H1 (cell line): Measurements from ENCODE around the gene PANK3. TPM values are rescaled to one million over a fixed set of nuclear protein-coding genes. Genes with fewer than 3 reads are reported as not detected.
"Not testable (repeated sequence)": the region's sequence is repeated elsewhere in the genome, so short reads cannot be mapped to it uniquely, and the experiment has no call there.

ENCODE experiments used
- CTCF ChIA-PET: fragments of 300-600 bp; sonication (Branson Sonifier 250); formaldehyde crosslinking; loops from one replicate; lab custom pipeline; 2021; ENCODE audit not compliant: partially characterized antibody; lab: Charles Lee
- POLR2A ChIA-PET: fragments of 300-600 bp; sonication (Branson Sonifier 250); formaldehyde crosslinking; loops from one replicate; lab custom pipeline; 2021; ENCODE audit warnings: inconsistent platforms; ENCODE audit not compliant: partially characterized antibody; lab: Charles Lee
- DNase-seq, 2 experiments: peaks; one replicate each; pipeline versions ENCODE4 v3.0.0 to v3.0.0-alpha.2; 2010 to 2022; ENCODE audit warnings: low spot score in 2 of 2, low read depth in 1 of 2, mixed read lengths in 1 of 2
- FAIRE-seq: peaks from 2 replicates; lab custom pipeline; 2011; peaks lifted over from hg19 to GRCh38; lab: Jason Lieb, UNC
- H2AFZ ChIP-seq: 2 replicates; pipeline ENCODE4 v1.8.1; 2012; ENCODE audit warnings: low read length, inconsistent platforms
- H2AK5ac ChIP-seq: 2 replicates; pipeline ENCODE4 v1.6.1; 2013; ENCODE audit warnings: low read depth, low read length
- H2BK120ac ChIP-seq: replicated peaks from 2 replicates; pipeline ENCODE3; 2013; ENCODE audit warnings: low read depth, low read length, inconsistent platforms
- H2BK12ac ChIP-seq: 2 replicates; pipeline ENCODE4 v1.6.1; 2013; ENCODE audit warnings: low read depth, low read length
- H2BK15ac ChIP-seq: 2 replicates; pipeline ENCODE4 v1.6.1; 2013; ENCODE audit warnings: low read length
- H2BK20ac ChIP-seq: 2 replicates; pipeline ENCODE4 v1.6.1; 2013; ENCODE audit warnings: low read length
- H2BK5ac ChIP-seq: 2 replicates; pipeline ENCODE4 v1.6.1; 2013; ENCODE audit warnings: low read depth, low read length
- H3K14ac ChIP-seq: 2 replicates; pipeline ENCODE4 v1.6.1; 2013; ENCODE audit warnings: inconsistent platforms; ENCODE audit not compliant: insufficient read length
- H3K18ac ChIP-seq: 2 replicates; pipeline ENCODE4 v1.6.1; 2013; ENCODE audit warnings: low read length; ENCODE audit errors: extremely low read depth
- H3K23ac ChIP-seq: 2 replicates; pipeline ENCODE4 v1.6.1; 2013; ENCODE audit warnings: inconsistent platforms; ENCODE audit not compliant: insufficient read length
- H3K23me2 ChIP-seq: 2 replicates; pipeline ENCODE4 v1.6.1; 2013; ENCODE audit warnings: low read depth, low read length
- H3K27ac ChIP-seq: 2 replicates; pipeline ENCODE4 v1.6.1; 2011; ENCODE audit warnings: low read depth, low read length, inconsistent platforms
- H3K27me3 ChIP-seq, 4 experiments: replicated peaks in 1 of 4; 1 replicate in 1 of 4; 2 replicates in 3 of 4; pipeline versions ENCODE4 v1.6.1 to v1.8.1; 2011 to 2013; ENCODE audit warnings: low read length in 3 of 4, mild to moderate bottlenecking in 3 of 4, inconsistent platforms in 2 of 4, mixed read lengths in 2 of 4, moderate library complexity in 1 of 4; ENCODE audit not compliant: control insufficient read depth in 3 of 4, insufficient read depth in 3 of 4; ENCODE audit errors: extremely low read depth in 1 of 4
- H3K36me3 ChIP-seq, 4 experiments: 2 replicates each; pipeline versions ENCODE4 v1.6.1 to v1.8.1; 2011 to 2013; ENCODE audit warnings: mild to moderate bottlenecking in 4 of 4, low read length in 3 of 4, moderate library complexity in 2 of 4, control low read depth in 1 of 4, inconsistent platforms in 1 of 4; ENCODE audit not compliant: insufficient read depth in 4 of 4, control insufficient read depth in 2 of 4
- H3K4ac ChIP-seq: replicated peaks from 2 replicates; pipeline ENCODE3; 2013; ENCODE audit warnings: low read length, low read depth, mixed read lengths, inconsistent platforms; ENCODE audit not compliant: insufficient read length
- H3K4me1 ChIP-seq, 4 experiments: replicated peaks in 1 of 4; 1 replicate in 1 of 4; 2 replicates in 3 of 4; pipeline versions ENCODE4 v1.6.1 to v1.8.1; 2011 to 2013; ENCODE audit warnings: low read length in 3 of 4, inconsistent platforms in 2 of 4, mixed read lengths in 1 of 4; ENCODE audit not compliant: insufficient read depth in 4 of 4, control insufficient read depth in 3 of 4
- H3K4me2 ChIP-seq, 2 experiments: 2 replicates each; pipeline versions ENCODE4 v1.6.1 to v1.8.1; 2011 to 2013; ENCODE audit warnings: low read depth in 2 of 2, low read length in 2 of 2, control low read depth in 1 of 2, inconsistent platforms in 1 of 2, mild to moderate bottlenecking in 1 of 2; ENCODE audit not compliant: insufficient read depth in 1 of 2
- H3K4me3 ChIP-seq, 4 experiments: fragments of 200-600, 300-600 bp in 1 of 4; sonication (generic), shearing (Covaris generic), sonication (Bioruptor Twin) in 1 of 4; 2 replicates each; pipeline versions ENCODE4 v1.5.1 to v1.8.1; 2011 to 2016; ENCODE audit warnings: low read length in 4 of 4, low read depth in 3 of 4, control low read depth in 2 of 4, inconsistent platforms in 2 of 4, mild to moderate bottlenecking in 2 of 4, mixed read lengths in 1 of 4, moderate library complexity in 1 of 4; ENCODE audit not compliant: insufficient read depth in 2 of 4; ENCODE audit errors: extremely low read depth in 1 of 4
- H3K56ac ChIP-seq: replicated peaks from 2 replicates; pipeline ENCODE3; 2013; ENCODE audit warnings: low read depth, mild to moderate bottlenecking, mixed read lengths, low read length, inconsistent platforms; ENCODE audit not compliant: insufficient read length
- H3K79me1 ChIP-seq: 2 replicates; pipeline ENCODE4 v1.6.1; 2013; ENCODE audit warnings: low read depth, low read length, control low read depth
- H3K79me2 ChIP-seq, 2 experiments: 2 replicates each; pipeline versions ENCODE4 v1.6.1 to v1.8.1; 2012 to 2013; ENCODE audit warnings: low read length in 2 of 2, mild to moderate bottlenecking in 2 of 2, inconsistent platforms in 1 of 2; ENCODE audit not compliant: insufficient read depth in 2 of 2, control insufficient read depth in 1 of 2
- H3K9ac ChIP-seq, 4 experiments: replicated peaks in 1 of 4; 1 replicate in 1 of 4; 2 replicates in 3 of 4; pipeline versions ENCODE4 v1.6.1 to v1.8.1; 2011 to 2013; ENCODE audit warnings: low read depth in 3 of 4, low read length in 3 of 4, control low read depth in 2 of 4, mild to moderate bottlenecking in 2 of 4, moderate library complexity in 2 of 4, inconsistent platforms in 1 of 4; ENCODE audit errors: extremely low read depth in 1 of 4
- H3K9me3 ChIP-seq, 2 experiments: 2 replicates each; pipeline versions ENCODE4 v1.6.1 to v1.8.1; 2012 to 2013; ENCODE audit warnings: mild to moderate bottlenecking in 2 of 2, moderate library complexity in 2 of 2, control low read depth in 1 of 2, inconsistent platforms in 1 of 2, low read depth in 1 of 2, low read length in 1 of 2, mixed read lengths in 1 of 2; ENCODE audit not compliant: insufficient read depth in 2 of 2
- H4K20me1 ChIP-seq, 2 experiments: replicated peaks in 1 of 2; 2 replicates each; pipeline versions ENCODE3 to v1.8.1; 2011 to 2013; ENCODE audit warnings: inconsistent platforms in 2 of 2, low read length in 2 of 2, mild to moderate bottlenecking in 1 of 2; ENCODE audit not compliant: insufficient read depth in 2 of 2, control insufficient read depth in 1 of 2
- H4K5ac ChIP-seq: 2 replicates; pipeline ENCODE4 v1.6.1; 2013; ENCODE audit warnings: low read length, low read depth, mixed read lengths, inconsistent platforms; ENCODE audit not compliant: insufficient read length
- H4K8ac ChIP-seq: 2 replicates; pipeline ENCODE4 v1.8.0; 2013; ENCODE audit warnings: mild to moderate bottlenecking, moderate library complexity, low read length, inconsistent platforms; ENCODE audit not compliant: insufficient read depth; ENCODE audit errors: extremely low read depth
- H4K91ac ChIP-seq: replicated peaks from 2 replicates; pipeline ENCODE3; 2013; ENCODE audit warnings: low read length, mixed read lengths, inconsistent platforms; ENCODE audit not compliant: insufficient read length
- E2F6 ChIP-seq: IDR thresholded peaks from 2 replicates; pipeline ENCODE4 v1.6.1; 2012; ENCODE audit warnings: inconsistent platforms
- FOSL1 ChIP-seq: IDR thresholded peaks from 2 replicates; pipeline ENCODE4 v1.6.1; 2011; ENCODE audit warnings: mild to moderate bottlenecking, low read depth, low read length, moderate library complexity; ENCODE audit not compliant: insufficient read depth
- NRF1 ChIP-seq: IDR thresholded peaks from 2 replicates; pipeline ENCODE4 v1.6.1; 2011; ENCODE audit warnings: mild to moderate bottlenecking, low read depth, low read length, improper control_type of control experiment
- PHF8 ChIP-seq: fragments of 200-600 bp; sonication (generic); conservative IDR thresholded peaks from 2 replicates; pipeline ENCODE4 v1.7.1; 2012; ENCODE audit warnings: low read depth, mild to moderate bottlenecking, inconsistent platforms, low read length, moderate library complexity
- RXRA ChIP-seq: IDR thresholded peaks from 2 replicates; pipeline ENCODE4 v1.6.1; 2011; ENCODE audit warnings: low read depth, mild to moderate bottlenecking, low read length, moderate library complexity; ENCODE audit not compliant: insufficient read depth
- TEAD4 ChIP-seq: IDR thresholded peaks from 2 replicates; pipeline ENCODE4 v1.6.1; 2012; ENCODE audit warnings: low read depth, low read length, inconsistent platforms, mixed read lengths
- WGBS, 2 experiments: shearing (Covaris generic) in 1 of 2; methylation state at CpG; one replicate each; pipeline versions ENCODE4 v1.1.6 to v1.1.7; 2013 to 2015; ENCODE audit warnings: low lambda C conversion rate in 2 of 2, mixed read lengths in 2 of 2, inconsistent platforms in 1 of 2, low coverage in 1 of 2, missing lambda C conversion rate in 1 of 2; ENCODE audit not compliant: insufficient replicate concordance in 2 of 2, insufficient coverage in 1 of 2, insufficient read length in 1 of 2; ENCODE audit errors: extremely low coverage in 1 of 2, missing lambda C conversion rate in 1 of 2; 5-methylcytosine and 5-hydroxymethylcytosine counted together
- polyA plus RNA-seq, 7 experiments: library from polyadenylated mRNA; depleted of rRNA in 3 of 7; stranded (reverse) in 5 of 7; unstranded in 2 of 7; fragments of >200 nt in 5 of 7; fragments of 200-250 nt in 2 of 7; gene quantifications; 1 replicate in 5 of 7; 2 replicates in 1 of 7; 4 replicates in 1 of 7; pipeline versions ENCODE4 v1.2.1 to v1.2.3, GENCODE V29; 2011 to 2013; ENCODE audit warnings: missing spikeins in 2 of 7, mixed read lengths in 2 of 7
- total RNA-seq: library from RNA; stranded (reverse); fragmentation: NEBNext Ultra II Directional; extraction: Animal tissue kit (Norgen Biotek cat#: 25700); gene quantifications from 2 replicates; pipeline ENCODE4 v1.2.1, GENCODE V29; 2021

The PANK3 gene
- total and polyA plus RNA-seq, 2 of the 8 experiments (the other 6 are each of a cell fraction or from before 2014, with no cell fraction given), result 8.6 to 101 TPM

GRCh38 chr5:168596927-168597326 lies 17.8 kb upstream of the PANK3 start (continued):
- TF ChIP-seq FOSL1, result no peak
- no peak for TF ChIP-seq NRF1
- TF ChIP-seq RXRA, result no peak
- no peak for TF ChIP-seq E2F6
- TF ChIP-seq PHF8, result no peak
- no peak for TF ChIP-seq TEAD4

GRCh38 chr5:168596122-168596521 lies 17.0 kb upstream of the PANK3 start:
- H3K9ac ChIP-seq, H3K23ac ChIP-seq, H3K4me3 ChIP-seq, H2BK120ac ChIP-seq, H3K27me3 ChIP-seq, H4K8ac ChIP-seq, H4K5ac ChIP-seq, H4K20me1 ChIP-seq, H3K4me1 ChIP-seq, H3K14ac ChIP-seq, H3K18ac ChIP-seq, H2BK15ac ChIP-seq, H3K79me2 ChIP-seq, H3K79me1 ChIP-seq, H3K9me3 ChIP-seq, H3K56ac ChIP-seq, FAIRE-seq, H2AK5ac ChIP-seq, H3K4ac ChIP-seq, H2BK20ac ChIP-seq, H3K23me2 ChIP-seq, H3K27ac ChIP-seq, H2BK5ac ChIP-seq, H3K4me2 ChIP-seq, DNase-seq, CTCF ChIA-PET, H3K36me3 ChIP-seq, H4K91ac ChIP-seq, H2AFZ ChIP-seq, H2BK12ac ChIP-seq: not testable (repeated sequence)
- POLR2A ChIA-PET, result interaction anchor here (0.8 kb wide), 1 partner anchor 8 kb away, joined by 3 read pairs; no protein-coding TSS in a partner anchor
- WGBS, 2 experiments, result 94% methylated on average over 1 of the region's 1 CpG; no CpG with 5 or more reads in 1 of the 2 experiments
